ENCODE results near the gene ZNF462. TPM values are rescaled to one million over a fixed set of nuclear protein-coding genes. Genes with fewer than 3 reads are reported as not detected.

The ZNF462 gene
- total and polyA plus RNA-seq, 2 of the 4 experiments (the other 2 are of a cell fraction): 6.1 to 18.8 TPM

DNA sequence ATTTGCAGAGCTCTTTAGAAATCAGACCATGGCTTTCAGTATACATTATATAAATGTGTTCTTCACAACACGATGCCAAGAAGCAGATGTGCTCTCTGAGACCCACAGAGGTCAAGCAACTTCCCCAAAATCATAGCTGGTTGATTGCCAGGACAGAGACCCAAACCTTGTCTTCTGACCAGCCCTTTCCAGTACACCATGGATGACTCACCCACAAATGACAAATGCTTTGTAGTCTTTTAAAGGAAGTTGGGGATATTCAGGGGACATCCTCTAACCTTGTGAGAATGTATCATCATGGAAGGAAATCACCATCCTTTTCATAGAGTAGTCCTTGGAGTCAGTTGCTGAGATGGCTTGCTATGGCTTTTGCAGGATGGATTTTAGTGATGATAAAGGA, 30.1 kb downstream of the ZNF462 start:
- Histone ChIP-seq H3K56ac (ENCODE audit: extremely low read depth, insufficient read depth, low read length) (no peak overlapping the region), H2AFZ (replicated peaks; ENCODE audit: low read length, poor library complexity) (peak overlapping the region; percentile 64), H4K5ac (ENCODE audit: low read depth, low read length) (peak overlapping the region; percentile 68; the same call in 1 of the 2 replicates), H2AK9ac (replicated peaks; ENCODE audit: low read depth, low read length, poor library complexity) (peak overlapping the region; percentile 73), H3K27ac (ENCODE audit: insufficient read depth, low read length) (peak overlapping the region; percentile 79), H3K4me2 (ENCODE audit: low read depth, low read length) (peak overlapping the region; percentile 24; the same call in 1 of the 2 replicates), H3K27me3 (ENCODE audit: control insufficient read depth, insufficient read depth, low read length) (no peaks in the 10 kb centered on the region), H3K36me3 (ENCODE audit: control insufficient read depth, insufficient read depth, low read length) (no peaks in the 10 kb centered on the region), H3K4me1 (ENCODE audit: control insufficient read depth, insufficient read depth, low read length) (peaks cover 8% of the 10 kb centered on the region), H4K20me1 (ENCODE audit: insufficient read depth, low read length) (peaks cover 5% of the 10 kb centered on the region; the same call in 1 of the 2 replicates), H3K4me3 (ENCODE audit: insufficient read depth, low read depth, low read length) (no peak overlapping the region), H3K14ac (replicated peaks; ENCODE audit: low read depth, low read length) (peak overlapping the region; percentile 75), H3K4ac (ENCODE audit: low read depth, low read length) (peak overlapping the region; percentile 94), H3K9me1 (ENCODE audit: insufficient read depth, low read length) (peaks cover 11% of the 10 kb centered on the region), H3K18ac (ENCODE audit: low read depth, low read length) (peak overlapping the region; percentile 77), H4K8ac (ENCODE audit: low read depth in 2 of 2, low read length in 2 of 2) (peak overlapping the region; percentile 17 to 79), H3K9ac (ENCODE audit: low read depth, low read length) (no peak overlapping the region), H2BK15ac (ENCODE audit: low read depth, low read length) (peak overlapping the region; percentile 94), H4K91ac (ENCODE audit: insufficient read depth, low read depth, low read length) (peak overlapping the region; percentile 84), H3K23ac (ENCODE audit: low read depth, low read length) (peak overlapping the region; percentile 60), H2BK120ac (ENCODE audit: low read depth, low read length) (peak overlapping the region; percentile 90), H2BK20ac (ENCODE audit: low read depth, low read length) (peak overlapping the region; percentile 90), H2BK5ac (ENCODE audit: low read depth, low read length, poor library complexity, severe bottlenecking) (peak overlapping the region; percentile 91), H3K79me1 (ENCODE audit: low read depth in 1 of 2, low read length in 2 of 2) (peaks cover 29 to 65% of the 10 kb centered on the region in 2 experiments), H3K9me3 (ENCODE audit: control insufficient read depth, insufficient read depth, low read length) (no peaks in the 10 kb centered on the region), H2AK5ac (ENCODE audit: low read depth, low read length) (peak overlapping the region; percentile 86)
- peak; percentile 74 for DNase-seq
- WGBS, 2 experiments (ENCODE audit: extremely low coverage in 2 of 2, insufficient read length in 1 of 2): no CpG with 5 or more reads among the region's 1 CpG
- POLR2A ChIA-PET (ENCODE audit: unreplicated experiment): no interaction called here
- peak; percentile 50 for ATAC-seq (ENCODE audit: low read depth)
- TF ChIP-seq, protein P1, sequence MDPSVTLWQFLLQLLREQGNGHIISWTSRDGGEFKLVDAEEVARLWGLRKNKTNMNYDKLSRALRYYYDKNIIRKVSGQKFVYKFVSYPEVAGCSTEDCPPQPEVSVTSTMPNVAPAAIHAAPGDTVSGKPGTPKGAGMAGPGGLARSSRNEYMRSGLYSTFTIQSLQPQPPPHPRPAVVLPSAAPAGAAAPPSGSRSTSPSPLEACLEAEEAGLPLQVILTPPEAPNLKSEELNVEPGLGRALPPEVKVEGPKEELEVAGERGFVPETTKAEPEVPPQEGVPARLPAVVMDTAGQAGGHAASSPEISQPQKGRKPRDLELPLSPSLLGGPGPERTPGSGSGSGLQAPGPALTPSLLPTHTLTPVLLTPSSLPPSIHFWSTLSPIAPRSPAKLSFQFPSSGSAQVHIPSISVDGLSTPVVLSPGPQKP (IDR thresholded peaks at IDR 0.05; ENCODE audit: borderline replicate concordance, low read depth, low read length): no peak
- peak; percentile 63; the same call in 1 of the 2 replicates for TF ChIP-seq FOS (IDR thresholded peaks at IDR 0.05; ENCODE audit: low read depth, low read length)
- CTCF ChIA-PET: no interaction called here
- dilution Hi-C loops (cut with HindIII; ENCODE audit: low sequenced_read_pairs, unreplicated experiment): no loop called here
- intact Hi-C loops (cut with micrococcal nuclease): loop anchor here (2.0 kb wide), 1 partner anchor 28 kb away; no protein-coding TSS in a partner anchor
- no TSS peak for BruUV-seq (replicated peaks)
- in situ Hi-C loops (cut with MboI; ENCODE audit: low sequenced_read_pairs): loop anchor here (25.0 kb wide), 2 partner anchors 394 to 844 kb away; partner anchors contain the start of gene RAD23B
